OCI-LY1 (cell line): ENCODE data around the gene MED27.

Experiments used
- EZH2 ChIP-seq: fragments of 200-600 bp; sonication (generic), shearing (Covaris generic); IDR thresholded peaks from 2 replicates; pipeline ENCODE4 v1.8.0; 2017; ENCODE audit warnings: borderline replicate concordance, mixed run types, mild to moderate bottlenecking, antibody characterized with exemption, low read length, moderate library complexity, mixed read lengths
- TF ChIP-seq, protein P1 (sequence below): fragments of 200-600 bp; sonication (generic), shearing (Covaris generic); IDR thresholded peaks from 2 replicates; pipeline ENCODE4 v1.5.1; 2017; ENCODE audit warnings: mild to moderate bottlenecking, antibody characterized with exemption, low read length, moderate library complexity, mixed read lengths

DNA sequence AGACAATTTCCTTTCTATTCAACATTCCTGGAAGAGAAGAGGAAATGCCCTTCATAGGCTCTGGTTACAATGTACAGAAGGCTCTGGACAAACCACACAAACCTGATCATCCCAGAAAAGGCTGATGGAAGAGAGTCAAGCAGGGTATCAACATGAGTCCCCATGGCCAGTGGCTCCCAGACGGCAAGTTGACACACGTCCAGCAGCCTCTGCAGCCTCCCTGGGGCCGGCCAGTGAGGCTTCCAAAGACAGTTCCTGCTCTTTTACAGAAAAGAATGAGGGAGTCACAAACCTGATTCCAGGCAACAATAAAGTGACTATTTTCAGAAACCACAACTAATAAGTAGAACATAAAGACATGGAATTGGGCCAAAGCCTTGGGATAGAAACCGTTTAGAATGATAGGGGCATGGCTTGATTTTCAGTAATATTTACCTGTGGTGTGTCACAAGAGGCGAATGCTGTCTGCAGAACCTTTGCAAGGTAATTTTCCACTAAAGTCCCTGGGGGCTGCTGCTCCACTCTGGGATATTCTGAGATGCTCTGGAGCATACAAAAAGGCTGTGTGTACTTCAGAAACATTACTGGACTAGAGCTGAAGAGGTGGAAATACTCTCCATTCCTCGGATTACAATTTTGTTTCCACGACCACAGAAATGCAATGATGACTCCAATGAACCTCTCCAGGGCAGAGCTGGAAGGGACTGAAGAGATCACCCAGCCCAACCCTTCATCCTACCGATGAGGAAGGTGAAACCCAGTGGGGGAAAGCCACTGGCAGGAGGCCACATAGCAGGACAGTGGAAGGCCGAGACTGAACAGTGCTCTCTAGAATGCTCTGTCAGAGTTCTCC lies 10.4 kb downstream of the MED27 start:
- TF ChIP-seq, protein P1, sequence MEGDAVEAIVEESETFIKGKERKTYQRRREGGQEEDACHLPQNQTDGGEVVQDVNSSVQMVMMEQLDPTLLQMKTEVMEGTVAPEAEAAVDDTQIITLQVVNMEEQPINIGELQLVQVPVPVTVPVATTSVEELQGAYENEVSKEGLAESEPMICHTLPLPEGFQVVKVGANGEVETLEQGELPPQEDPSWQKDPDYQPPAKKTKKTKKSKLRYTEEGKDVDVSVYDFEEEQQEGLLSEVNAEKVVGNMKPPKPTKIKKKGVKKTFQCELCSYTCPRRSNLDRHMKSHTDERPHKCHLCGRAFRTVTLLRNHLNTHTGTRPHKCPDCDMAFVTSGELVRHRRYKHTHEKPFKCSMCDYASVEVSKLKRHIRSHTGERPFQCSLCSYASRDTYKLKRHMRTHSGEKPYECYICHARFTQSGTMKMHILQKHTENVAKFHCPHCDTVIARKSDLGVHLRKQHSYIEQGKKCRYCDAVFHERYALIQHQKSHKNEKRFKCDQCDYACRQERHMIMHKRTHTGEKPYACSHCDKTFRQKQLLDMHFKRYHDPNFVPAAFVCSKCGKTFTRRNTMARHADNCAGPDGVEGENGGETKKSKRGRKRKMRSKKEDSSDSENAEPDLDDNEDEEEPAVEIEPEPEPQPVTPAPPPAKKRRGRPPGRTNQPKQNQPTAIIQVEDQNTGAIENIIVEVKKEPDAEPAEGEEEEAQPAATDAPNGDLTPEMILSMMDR = no peak
- TF ChIP-seq EZH2 = no peak
